PC-3 (cell line): Measurements from ENCODE around the gene MEST. TPM values are rescaled to one million over a fixed set of nuclear protein-coding genes. Genes with fewer than 3 reads are reported as not detected.

Source experiments
- ATAC-seq: fragments of 200-7000 bp; cut with Tn5 transposase; 2 replicates; pipeline ENCODE4 v1.9.1; 2020; ENCODE audit warnings: mild to moderate bottlenecking, moderate library complexity
- BruUV-seq: library from RNA; stranded (reverse); fragments of 400-500 nt; replicated peaks from 2 replicates; lab custom pipeline; 2021; lab: Mats Ljungman, UMichigan
- CTCF ChIA-PET: fragments of 300-600 bp; sonication (Branson Sonifier 250); formaldehyde crosslinking; loops from one replicate; lab custom pipeline; 2022; ENCODE audit warnings: antibody characterized with exemption; lab: Charles Lee
- POLR2A ChIA-PET: fragments of 300-600 bp; sonication (Branson Sonifier 250); formaldehyde crosslinking; loops from one replicate; lab custom pipeline; 2022; ENCODE audit warnings: antibody characterized with exemption; ENCODE audit not compliant: unreplicated experiment; lab: Charles Lee
- DNase-seq: peaks from one replicate; pipeline ENCODE4 v3.0.0-alpha.2; 2015
- H2AFZ ChIP-seq: fragments of 300-600 bp; sonication (generic); 2 replicates; pipeline ENCODE4 v1.6.0; 2016; ENCODE audit warnings: antibody characterized with exemption, low read length
- H3F3A ChIP-seq: fragments of 300-600 bp; sonication (generic); one replicate; pipeline ENCODE4 v1.6.0; 2017; ENCODE audit warnings: antibody characterized with exemption, low read length, control low read depth, mild to moderate bottlenecking; ENCODE audit not compliant: unreplicated experiment
- H3K27ac ChIP-seq: fragments of 300-600 bp; sonication (generic); 2 replicates; pipeline ENCODE4 v1.5.1; 2016; ENCODE audit warnings: mild to moderate bottlenecking, low read length
- H3K27me3 ChIP-seq: fragments of 300-600 bp; sonication (generic); 2 replicates; pipeline ENCODE4 v1.6.1; 2016; ENCODE audit warnings: low read length, mixed read lengths
- H3K36me3 ChIP-seq: fragments of 300-600 bp; sonication (generic); 2 replicates; pipeline ENCODE4 v1.6.1; 2016; ENCODE audit warnings: low read depth, mixed run types, low read length, mixed read lengths
- H3K4me1 ChIP-seq: fragments of 300-600 bp; sonication (generic); 2 replicates; pipeline ENCODE4 v1.5.1; 2016; ENCODE audit warnings: low read length; ENCODE audit not compliant: insufficient read depth
- H3K4me2 ChIP-seq: fragments of 300-600 bp; sonication (generic); 2 replicates; pipeline ENCODE4 v1.6.0; 2016; ENCODE audit warnings: low read length
- H3K4me3 ChIP-seq: fragments of 300-600 bp; sonication (generic); 2 replicates; pipeline ENCODE4 v1.5.1; 2016; ENCODE audit warnings: mild to moderate bottlenecking, low read length, mixed read lengths
- H3K79me2 ChIP-seq: fragments of 300-600 bp; sonication (generic); 2 replicates; pipeline ENCODE4 v1.6.1; 2017; ENCODE audit warnings: low read length, mixed read lengths
- H3K9ac ChIP-seq: fragments of 300-600 bp; sonication (generic); 2 replicates; pipeline ENCODE4 v1.6.0; 2016; ENCODE audit warnings: mild to moderate bottlenecking, low read length
- H3K9me2 ChIP-seq: fragments of 300-600 bp; sonication (generic); replicated peaks from 2 replicates; pipeline ENCODE4 v1.6.1; 2016; ENCODE audit warnings: mixed run types, low read length, mixed read lengths
- H3K9me3 ChIP-seq: fragments of 300-600 bp; sonication (generic); 2 replicates; pipeline ENCODE4 v1.6.1; 2016; ENCODE audit warnings: low read length, mixed read lengths
- H4K20me1 ChIP-seq: fragments of 300-600 bp; sonication (generic); 2 replicates; pipeline ENCODE4 v1.6.1; 2016; ENCODE audit warnings: low read length, mixed read lengths
- CTCF ChIP-seq: fragments of 300-600 bp; sonication (generic); conservative IDR thresholded peaks from 2 replicates; pipeline ENCODE4 v1.5.1; 2017; ENCODE audit warnings: antibody characterized with exemption, low read depth, mild to moderate bottlenecking, low read length
- EZH2 ChIP-seq: fragments of 300-600 bp; sonication (generic); IDR thresholded peaks from one replicate; pipeline ENCODE4 v1.6.1; 2017; ENCODE audit warnings: antibody characterized with exemption, mild to moderate bottlenecking, low read length; ENCODE audit not compliant: unreplicated experiment
- EZH2phosphoT487 ChIP-seq: fragments of 300-600 bp; sonication (generic); IDR thresholded peaks from 2 replicates; pipeline ENCODE4 v1.6.1; 2018; ENCODE audit warnings: mild to moderate bottlenecking, antibody characterized with exemption, low read length, borderline replicate concordance
- intact Hi-C: fragments of 100-400 bp; cut with micrococcal nuclease; formaldehyde crosslinking; loops from 2 replicates; pipeline ENCODE4 v1.9.0; 2023
- microRNA-seq: library from miRNA; unstranded; fragments of <30 nt; microRNA quantifications from one replicate; pipeline ENCODE4 v1.1.0, GENCODE V29; 2020; ENCODE audit not compliant: unreplicated experiment
- total RNA-seq: library from RNA; depleted of rRNA; stranded (reverse); fragments of >200 nt; gene quantifications from 2 replicates; pipeline ENCODE4 v1.2.3, GENCODE V29; 2014; rRNA removed

Gene MEST
- total RNA-seq, 1 experiment from 2014 or later, result 25.2 TPM

GRCh38 chr7:130553398-130554029 lies 61.6 kb downstream of the MEST start:
- no peaks in the 10 kb centered on the region for H3K9me2 ChIP-seq
- no peaks in the 10 kb centered on the region for H3K4me1 ChIP-seq
- intact Hi-C loops, result no loop called here
- no peaks in the 10 kb centered on the region for H3K36me3 ChIP-seq
- no peak overlapping the region for H3K4me2 ChIP-seq
- no peaks in the 10 kb centered on the region for H3F3A ChIP-seq
- CTCF ChIA-PET, result no interaction called here
- H3K9me3 ChIP-seq, result no peaks in the 10 kb centered on the region
- POLR2A ChIA-PET, result no interaction called here
- BruUV-seq, result no TSS peak
- H3K27ac ChIP-seq, result no peak overlapping the region
- no peaks in the 10 kb centered on the region for H4K20me1 ChIP-seq
- no peak for ATAC-seq
- no peak for TF ChIP-seq CTCF
- TF ChIP-seq EZH2phosphoT487, result no peak
- no peak for TF ChIP-seq EZH2
- H3K79me2 ChIP-seq, result no peaks in the 10 kb centered on the region
- no peak overlapping the region for H2AFZ ChIP-seq
- no peak for DNase-seq
- no peak overlapping the region for H3K9ac ChIP-seq
- no peaks in the 10 kb centered on the region for H3K27me3 ChIP-seq
- H3K4me3 ChIP-seq, result no peak overlapping the region

- Histone ChIP-seq H2AFZ (no peak overlapping the region), H3K27ac (no peak overlapping the region), H3K36me3 (no peaks in the 10 kb centered on the region), H3K9me3 (no peaks in the 10 kb centered on the region), H3K9ac (no peak overlapping the region), H3F3A (no peaks in the 10 kb centered on the region), H3K4me2 (no peak overlapping the region), H4K20me1 (no peaks in the 10 kb centered on the region), H3K4me1 (no peaks in the 10 kb centered on the region), H3K79me2 (no peaks in the 10 kb centered on the region), H3K27me3 (no peaks in the 10 kb centered on the region), H3K4me3 (no peak overlapping the region), H3K9me2 (no peaks in the 10 kb centered on the region)
- ATAC-seq (no peak), DNase-seq (no peak)
- CTCF ChIA-PET, result no interaction called here
- POLR2A ChIA-PET, result no interaction called here
- intact Hi-C loops, result no loop called here
- no TSS peak for BruUV-seq
- TF ChIP-seq EZH2phosphoT487 (no peak), EZH2 (no peak), CTCF (no peak)
Measured at GRCh38 chr7:130554481-130554880, 62.6 kb downstream of the MEST start.

Small RNA genes lying within 50 kb of the gene (microRNA-seq; reads per million reads assigned to microRNA genes)
- gene MIR335, result 974 reads per million, percentile 84 among the genes with 10 or more reads in this experiment

Other genes starting within 250 kb of the MEST start
- gene CPA2, start 225.2 kb upstream of the MEST start, total RNA-seq, result not detected in 2 replicates
- 10.1 and 22.1 TPM in 2 replicates for gene CPA4, start 198.9 kb upstream of the MEST start, total RNA-seq
- 1.3 TPM in 1 of 2 replicates, not detected in the other for gene CPA5, start 147.3 kb upstream of the MEST start, total RNA-seq
- gene CPA1, start 111.6 kb upstream of the MEST start, total RNA-seq, result not detected in 2 replicates
- 10.4 and 10.7 TPM in 2 replicates for gene CEP41, start 51.1 kb upstream of the MEST start, total RNA-seq
- 9.1 and 10.3 TPM in 2 replicates for gene COPG2, start 176.7 kb downstream of the MEST start, total RNA-seq
- not detected in 2 replicates for gene TSGA13, start 194.5 kb downstream of the MEST start, total RNA-seq
- gene KLF14, start 242.1 kb downstream of the MEST start, total RNA-seq, result not detected in 2 replicates